Measurements from ENCODE around the gene TSTD1.

- no peak for TF ChIP-seq POLR2A (IDR thresholded peaks at IDR 0.05)
- no peak for TF ChIP-seq CTCF (IDR thresholded peaks at IDR 0.05)
Measured at GRCh38 chr1:161037661-161038522, 872 bp downstream of the TSTD1 start.

Measured in body of pancreas (tissue), 4 donors.